IPS-18c (cell line): ENCODE measurements around the gene SARS2.

Experiments used
- H3K4me3 ChIP-seq: 2 replicates; pipeline ENCODE4 v1.7.0; 2013; ENCODE audit warnings: low read depth, mild to moderate bottlenecking, low read length, moderate library complexity; ENCODE audit not compliant: insufficient read depth
- H3K9me3 ChIP-seq: one replicate; pipeline ENCODE4 v1.6.1; 2013; ENCODE audit warnings: mild to moderate bottlenecking, low read length, moderate library complexity; ENCODE audit not compliant: control insufficient read depth, insufficient read depth

The SARS2 gene

GRCh38 chr19:38924388-38924787 lies 6.2 kb downstream of the SARS2 start:
- H3K4me3 ChIP-seq: no peak overlapping the region
- H3K9me3 ChIP-seq: peaks cover 2% of the 10 kb centered on the region

- Histone ChIP-seq H3K9me3 (peaks cover 2% of the 10 kb centered on the region), H3K4me3 (no peak overlapping the region)
Measured at GRCh38 chr19:38922482-38922881, 8.1 kb downstream of the SARS2 start.

GRCh38 chr19:38921420-38922274 lies 8.9 kb downstream of the SARS2 start:
- peaks cover 2% of the 10 kb centered on the region for H3K9me3 ChIP-seq

GRCh38 chr19:38920602-38921419 lies 9.8 kb downstream of the SARS2 start:
- Histone ChIP-seq H3K9me3 (peaks cover 2% of the 10 kb centered on the region), H3K4me3 (no peak overlapping the region)

More at GRCh38 chr19:38921420-38922274, 8.9 kb downstream of the SARS2 start:
- no peak overlapping the region for H3K4me3 ChIP-seq

- peaks cover 2% of the 10 kb centered on the region for H3K9me3 ChIP-seq
Measured at GRCh38 chr19:38919837-38920601, 10.5 kb downstream of the SARS2 start.

GRCh38 chr19:38918526-38918925 lies 12.0 kb downstream of the SARS2 start:
- H3K4me3 ChIP-seq: no peak overlapping the region
- no peaks in the 10 kb centered on the region for H3K9me3 ChIP-seq

More at GRCh38 chr19:38919837-38920601, 10.5 kb downstream of the SARS2 start:
- no peak overlapping the region for H3K4me3 ChIP-seq

GRCh38 chr19:38917921-38918491 lies 12.6 kb downstream of the SARS2 start:
- H3K4me3 ChIP-seq: no peak overlapping the region
- no peaks in the 10 kb centered on the region for H3K9me3 ChIP-seq

GRCh38 chr19:38917516-38917915 lies 13.0 kb downstream of the SARS2 start:
- Histone ChIP-seq H3K9me3 (no peaks in the 10 kb centered on the region), H3K4me3 (no peak overlapping the region)

GRCh38 chr19:38915329-38916321 lies 14.9 kb downstream of the SARS2 start:
- Histone ChIP-seq H3K4me3 (no peak overlapping the region), H3K9me3 (no peaks in the 10 kb centered on the region)

GRCh38 chr19:38913958-38914357 lies 16.6 kb downstream of the SARS2 start:
- no peak overlapping the region for H3K4me3 ChIP-seq
- H3K9me3 ChIP-seq: no peaks in the 10 kb centered on the region

GRCh38 chr19:38912600-38913514 lies 17.7 kb downstream of the SARS2 start:
- H3K4me3 ChIP-seq: no peak overlapping the region
- no peaks in the 10 kb centered on the region for H3K9me3 ChIP-seq

- peak overlapping the region; percentile 15; the same call in 1 of the 2 replicates for H3K4me3 ChIP-seq
- H3K9me3 ChIP-seq: no peaks in the 10 kb centered on the region
Measured at GRCh38 chr19:38911388-38912001, 19.1 kb downstream of the SARS2 start.

- peaks cover 2% of the 10 kb centered on the region for H3K9me3 ChIP-seq
- H3K4me3 ChIP-seq: no peak overlapping the region
Measured at GRCh38 chr19:38910488-38910887, 20.1 kb downstream of the SARS2 start.

- peaks cover 2% of the 10 kb centered on the region for H3K9me3 ChIP-seq
- no peak overlapping the region for H3K4me3 ChIP-seq
Measured at GRCh38 chr19:38908911-38909310, 21.7 kb downstream of the SARS2 start.

- no peak overlapping the region for H3K4me3 ChIP-seq
- H3K9me3 ChIP-seq: peaks cover 2% of the 10 kb centered on the region
Measured at GRCh38 chr19:38907670-38908069, 22.9 kb downstream of the SARS2 start.
